ENCODE results near the gene CPPED1.

GRCh38 chr16:12611006-12611477, 192.6 kb downstream of the CPPED1 start:
- TF ChIP-seq POLR2A (IDR thresholded peaks at IDR 0.05; ENCODE audit: low read depth, low read length) = no peak
- no peak for TF ChIP-seq TAF1 (IDR thresholded peaks at IDR 0.05; ENCODE audit: low read depth, low read length)
- TF ChIP-seq POLR2AphosphoS5 (IDR thresholded peaks at IDR 0.05; ENCODE audit: low read depth, low read length) = no peak
- TF ChIP-seq SPI1 (IDR thresholded peaks at IDR 0.05; ENCODE audit: low read depth, low read length) = no peak
- TF ChIP-seq POU2F2 (IDR thresholded peaks at IDR 0.05; ENCODE audit: low read depth, low read length) = no peak
